GM12878 (cell line): ENCODE measurements around the gene DVL2. TPM values are rescaled to one million over a fixed set of nuclear protein-coding genes. Genes with fewer than 3 reads are reported as not detected.

Experiments
- BCL11A ChIP-seq: IDR thresholded peaks from 2 replicates; pipeline ENCODE4 v1.6.1; 2011; ENCODE audit warnings: low read depth, low read length
- BHLHE40 ChIP-seq, 2 experiments: fragments of 450-650 bp in 1 of 2; IDR thresholded peaks; 2 replicates each; pipeline ENCODE4 v1.6.1; 2011 to 2017; ENCODE audit warnings: low read depth in 2 of 2, borderline replicate concordance in 1 of 2, improper control_type of control experiment in 1 of 2, low read length in 1 of 2, mild to moderate bottlenecking in 1 of 2
- CBFB ChIP-seq: IDR thresholded peaks from 2 replicates; pipeline ENCODE4 v1.6.1; 2016; ENCODE audit warnings: antibody characterized with exemption, low read depth
- CBX5 ChIP-seq: sonication (generic); IDR thresholded peaks from 2 replicates; pipeline ENCODE4 v1.6.1; 2016; ENCODE audit warnings: low read depth, moderate library complexity, mild to moderate bottlenecking, inconsistent platforms
- E2F8 ChIP-seq: fragments of 450-650 bp; IDR thresholded peaks from 2 replicates; pipeline ENCODE4 v1.6.1; 2018; ENCODE audit warnings: mild to moderate bottlenecking, low read depth, moderate library complexity; ENCODE audit not compliant: partially characterized antibody
- EGR1 ChIP-seq, 2 experiments: IDR thresholded peaks; 1 replicate in 1 of 2; 2 replicates in 1 of 2; pipeline ENCODE4 v1.6.1; 2011 to 2012; ENCODE audit warnings: low read depth in 2 of 2, low read length in 2 of 2, borderline replicate concordance in 1 of 2, mild to moderate bottlenecking in 1 of 2, moderate library complexity in 1 of 2
- ESRRA ChIP-seq: IDR thresholded peaks from 2 replicates; pipeline ENCODE4 v1.6.1; 2012; ENCODE audit warnings: mild to moderate bottlenecking, low read length, improper control_type of control experiment
- LARP7 ChIP-seq: fragments of 450-650 bp; IDR thresholded peaks from 2 replicates; pipeline ENCODE4 v1.6.1; 2017; ENCODE audit warnings: mild to moderate bottlenecking
- MXI1 ChIP-seq: fragments of 150-350 bp; IDR thresholded peaks from 2 replicates; pipeline ENCODE4 v1.6.1; 2011; ENCODE audit warnings: low read depth, mild to moderate bottlenecking, inconsistent platforms, low read length, improper control_type of control experiment
- NBN ChIP-seq: fragments of 450-650 bp; IDR thresholded peaks from 2 replicates; pipeline ENCODE4 v1.6.1; 2016
- NFIC ChIP-seq: IDR thresholded peaks from 2 replicates; pipeline ENCODE4 v1.6.1; 2012; ENCODE audit warnings: low read depth, mild to moderate bottlenecking, inconsistent platforms, low read length, moderate library complexity
- NFXL1 ChIP-seq: fragments of 450-650 bp; IDR thresholded peaks from 2 replicates; pipeline ENCODE4 v1.6.1; 2017; ENCODE audit warnings: antibody characterized with exemption, mild to moderate bottlenecking, borderline replicate concordance
- NFYA ChIP-seq: IDR thresholded peaks from 2 replicates; pipeline ENCODE4 v1.6.1; 2011; ENCODE audit warnings: low read depth, mild to moderate bottlenecking, low read length, improper control_type of control experiment, borderline replicate concordance
- NR2C1 ChIP-seq: fragments of 450-650 bp; IDR thresholded peaks from 2 replicates; pipeline ENCODE4 v1.6.1; 2017; ENCODE audit warnings: antibody characterized with exemption, mild to moderate bottlenecking, moderate library complexity
- SMAD5 ChIP-seq: IDR thresholded peaks from 2 replicates; pipeline ENCODE4 v1.6.1; 2016; ENCODE audit warnings: antibody characterized with exemption, low read depth
- SP1 ChIP-seq: IDR thresholded peaks from one replicate; pipeline ENCODE4 v1.6.1; 2011; ENCODE audit warnings: low read depth, low read length
- YY1 ChIP-seq: IDR thresholded peaks from 2 replicates; pipeline ENCODE4 v1.6.1; 2011; ENCODE audit warnings: low read depth, mild to moderate bottlenecking, low read length
- ZBED1 ChIP-seq: IDR thresholded peaks from 2 replicates; pipeline ENCODE4 v1.6.1; 2016; ENCODE audit warnings: borderline replicate concordance
- ZNF384 ChIP-seq: IDR thresholded peaks from 2 replicates; pipeline ENCODE4 v1.6.1; 2012; ENCODE audit warnings: low read depth, mild to moderate bottlenecking, low read length, improper control_type of control experiment, borderline replicate concordance
- polyA plus RNA-seq, 11 experiments: library from polyadenylated mRNA; depleted of rRNA in 4 of 11; unstranded in 6 of 11; stranded (reverse) in 5 of 11; fragments of >200 nt; fragmentation: Nextera tagmentation in 4 of 11; fragmentation: Illumina TruSeq in 1 of 11; extraction: Ambion mirVana in 4 of 11; extraction: Trizol in 1 of 11; gene quantifications; 1 replicate in 1 of 11; 2 replicates in 10 of 11; pipeline versions ENCODE4 v1.2.1 to v1.2.3, GENCODE V29; 2011 to 2016; ENCODE audit warnings: inconsistent platforms in 2 of 11, missing spikeins in 2 of 11, low read depth in 1 of 11
- total RNA-seq, 4 experiments: library from RNA; depleted of rRNA in 3 of 4; stranded (reverse); fragments of >200 nt in 3 of 4; fragmentation: Illumina TruSeq in 1 of 4; extraction: Trizol in 1 of 4; gene quantifications; 2 replicates each; pipeline versions ENCODE4 v1.2.1 to v1.2.3, GENCODE V29; 2013 to 2021
- TF ChIP-seq, protein P1 (sequence below): fragments of 450-650 bp; IDR thresholded peaks from 2 replicates; pipeline ENCODE4 v1.6.1; 2016; ENCODE audit warnings: mild to moderate bottlenecking, moderate library complexity, borderline replicate concordance
- TF ChIP-seq, protein P2 (sequence below): fragments of 450-650 bp; IDR thresholded peaks from 2 replicates; pipeline ENCODE4 v1.6.1; 2017; ENCODE audit warnings: mild to moderate bottlenecking, moderate library complexity

The DVL2 gene
- total and polyA plus RNA-seq, 10 of the 15 experiments (the other 5 are each of a cell fraction or from before 2014, with no cell fraction given), result 0.97 to 44.8 (median 23.2) TPM

GRCh38 chr17:7251661-7252175 lies 17.4 kb upstream of the DVL2 start, which contains the start of gene CTDNEP1 (continued):
- TF ChIP-seq E2F8 (no peak), ZNF384 (no peak), BHLHE40 (IDR thresholded peaks at IDR 0.05; ENCODE audit: borderline replicate concordance in 1 of 2, low read depth in 2 of 2, low read length in 1 of 2) (no peak), NFIC (no peak), YY1 (peak; percentile 98), NR2C1 (peak; percentile 87), NBN (no peak), SMAD5 (peak; percentile 15; the same call in 1 of the 2 replicates), NFXL1 (no peak), CBFB (0 out of 2 replicates have a peak, but pooled peaks have one; percentile 15), SP1 (no peak), MXI1 (peak; percentile 50; the same call in 1 of the 2 replicates), BCL11A (no peak), EGR1 (IDR thresholded peaks at IDR 0.05; ENCODE audit: borderline replicate concordance in 1 of 2, low read depth in 2 of 2, low read length in 2 of 2) (0 out of 3 replicates have a peak, but pooled peaks of 1 of the 2 experiments have one; percentile 2), LARP7 (peak; percentile 38; the same call in 1 of the 2 replicates), NFYA (no peak), CBX5 (no peak), ZBED1 (no peak), ESRRA (no peak)
- TF ChIP-seq, protein P1, sequence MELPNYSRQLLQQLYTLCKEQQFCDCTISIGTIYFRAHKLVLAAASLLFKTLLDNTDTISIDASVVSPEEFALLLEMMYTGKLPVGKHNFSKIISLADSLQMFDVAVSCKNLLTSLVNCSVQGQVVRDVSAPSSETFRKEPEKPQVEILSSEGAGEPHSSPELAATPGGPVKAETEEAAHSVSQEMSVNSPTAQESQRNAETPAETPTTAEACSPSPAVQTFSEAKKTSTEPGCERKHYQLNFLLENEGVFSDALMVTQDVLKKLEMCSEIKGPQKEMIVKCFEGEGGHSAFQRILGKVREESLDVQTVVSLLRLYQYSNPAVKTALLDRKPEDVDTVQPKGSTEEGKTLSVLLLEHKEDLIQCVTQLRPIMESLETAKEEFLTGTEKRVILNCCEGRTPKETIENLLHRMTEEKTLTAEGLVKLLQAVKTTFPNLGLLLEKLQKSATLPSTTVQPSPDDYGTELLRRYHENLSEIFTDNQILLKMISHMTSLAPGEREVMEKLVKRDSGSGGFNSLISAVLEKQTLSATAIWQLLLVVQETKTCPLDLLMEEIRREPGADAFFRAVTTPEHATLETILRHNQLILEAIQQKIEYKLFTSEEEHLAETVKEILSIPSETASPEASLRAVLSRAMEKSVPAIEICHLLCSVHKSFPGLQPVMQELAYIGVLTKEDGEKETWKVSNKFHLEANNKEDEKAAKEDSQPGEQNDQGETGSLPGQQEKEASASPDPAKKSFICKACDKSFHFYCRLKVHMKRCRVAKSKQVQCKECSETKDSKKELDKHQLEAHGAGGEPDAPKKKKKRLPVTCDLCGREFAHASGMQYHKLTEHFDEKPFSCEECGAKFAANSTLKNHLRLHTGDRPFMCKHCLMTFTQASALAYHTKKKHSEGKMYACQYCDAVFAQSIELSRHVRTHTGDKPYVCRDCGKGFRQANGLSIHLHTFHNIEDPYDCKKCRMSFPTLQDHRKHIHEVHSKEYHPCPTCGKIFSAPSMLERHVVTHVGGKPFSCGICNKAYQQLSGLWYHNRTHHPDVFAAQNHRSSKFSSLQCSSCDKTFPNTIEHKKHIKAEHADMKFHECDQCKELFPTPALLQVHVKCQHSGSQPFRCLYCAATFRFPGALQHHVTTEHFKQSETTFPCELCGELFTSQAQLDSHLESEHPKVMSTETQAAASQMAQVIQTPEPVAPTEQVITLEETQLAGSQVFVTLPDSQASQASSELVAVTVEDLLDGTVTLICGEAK, result peak; percentile 93
- TF ChIP-seq, protein P2, sequence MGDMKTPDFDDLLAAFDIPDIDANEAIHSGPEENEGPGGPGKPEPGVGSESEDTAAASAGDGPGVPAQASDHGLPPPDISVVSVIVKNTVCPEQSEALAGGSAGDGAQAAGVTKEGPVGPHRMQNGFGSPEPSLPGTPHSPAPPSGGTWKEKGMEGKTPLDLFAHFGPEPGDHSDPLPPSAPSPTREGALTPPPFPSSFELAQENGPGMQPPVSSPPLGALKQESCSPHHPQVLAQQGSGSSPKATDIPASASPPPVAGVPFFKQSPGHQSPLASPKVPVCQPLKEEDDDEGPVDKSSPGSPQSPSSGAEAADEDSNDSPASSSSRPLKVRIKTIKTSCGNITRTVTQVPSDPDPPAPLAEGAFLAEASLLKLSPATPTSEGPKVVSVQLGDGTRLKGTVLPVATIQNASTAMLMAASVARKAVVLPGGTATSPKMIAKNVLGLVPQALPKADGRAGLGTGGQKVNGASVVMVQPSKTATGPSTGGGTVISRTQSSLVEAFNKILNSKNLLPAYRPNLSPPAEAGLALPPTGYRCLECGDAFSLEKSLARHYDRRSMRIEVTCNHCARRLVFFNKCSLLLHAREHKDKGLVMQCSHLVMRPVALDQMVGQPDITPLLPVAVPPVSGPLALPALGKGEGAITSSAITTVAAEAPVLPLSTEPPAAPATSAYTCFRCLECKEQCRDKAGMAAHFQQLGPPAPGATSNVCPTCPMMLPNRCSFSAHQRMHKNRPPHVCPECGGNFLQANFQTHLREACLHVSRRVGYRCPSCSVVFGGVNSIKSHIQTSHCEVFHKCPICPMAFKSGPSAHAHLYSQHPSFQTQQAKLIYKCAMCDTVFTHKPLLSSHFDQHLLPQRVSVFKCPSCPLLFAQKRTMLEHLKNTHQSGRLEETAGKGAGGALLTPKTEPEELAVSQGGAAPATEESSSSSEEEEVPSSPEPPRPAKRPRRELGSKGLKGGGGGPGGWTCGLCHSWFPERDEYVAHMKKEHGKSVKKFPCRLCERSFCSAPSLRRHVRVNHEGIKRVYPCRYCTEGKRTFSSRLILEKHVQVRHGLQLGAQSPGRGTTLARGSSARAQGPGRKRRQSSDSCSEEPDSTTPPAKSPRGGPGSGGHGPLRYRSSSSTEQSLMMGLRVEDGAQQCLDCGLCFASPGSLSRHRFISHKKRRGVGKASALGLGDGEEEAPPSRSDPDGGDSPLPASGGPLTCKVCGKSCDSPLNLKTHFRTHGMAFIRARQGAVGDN, result no peak
